HUES64 (cell line): ENCODE measurements around the gene PTPRD.

Experiments used
- H3K27ac ChIP-seq: 2 replicates; pipeline ENCODE4 v1.7.0; 2013; ENCODE audit warnings: low read depth, low read length, inconsistent platforms
- H3K27me3 ChIP-seq: 2 replicates; pipeline ENCODE4 v1.6.1; 2013; ENCODE audit warnings: mild to moderate bottlenecking, low read length; ENCODE audit not compliant: insufficient read depth
- H3K36me3 ChIP-seq: 2 replicates; pipeline ENCODE4 v1.6.1; 2013; ENCODE audit warnings: mild to moderate bottlenecking, low read length; ENCODE audit not compliant: insufficient read depth
- H3K4me1 ChIP-seq: 2 replicates; pipeline ENCODE4 v1.6.1; 2013; ENCODE audit warnings: mild to moderate bottlenecking, low read length, moderate library complexity; ENCODE audit not compliant: insufficient read depth
- H3K4me3 ChIP-seq: 2 replicates; pipeline ENCODE4 v1.5.1; 2013; ENCODE audit warnings: mild to moderate bottlenecking, low read length, moderate library complexity
- H3K9ac ChIP-seq: 2 replicates; pipeline ENCODE4 v1.6.1; 2013; ENCODE audit warnings: mild to moderate bottlenecking, low read depth, low read length
- H3K9me3 ChIP-seq: 2 replicates; pipeline ENCODE4 v1.6.1; 2013; ENCODE audit warnings: low read depth, low read length; ENCODE audit not compliant: insufficient read depth
- WGBS: fragments of 150-250, 120-280 bp; methylation state at CpG from one replicate; pipeline ENCODE4 v1.1.7; 2013; ENCODE audit warnings: missing lambda C conversion rate; 5-methylcytosine and 5-hydroxymethylcytosine counted together

PTPRD gene

DNA sequence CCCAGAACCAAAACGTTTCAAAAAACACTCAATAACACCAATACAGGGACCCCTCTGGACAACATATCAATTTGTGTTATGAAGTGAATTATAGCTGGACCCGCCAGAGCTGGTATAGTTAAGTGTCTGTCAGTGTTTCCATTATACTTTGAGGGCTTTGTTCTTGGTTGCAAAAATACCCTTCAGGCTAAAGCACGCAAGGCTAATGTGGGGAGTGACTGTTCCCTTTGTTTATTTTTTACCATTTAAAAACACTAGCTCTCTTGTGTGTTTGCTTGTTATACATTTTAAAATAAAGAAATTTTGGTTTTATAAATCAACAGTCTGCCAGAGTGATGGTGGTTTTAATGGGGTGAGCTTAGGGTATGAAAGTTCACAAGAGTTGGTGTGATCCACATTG, 859.5 kb downstream of the PTPRD start:
- 72% methylated on average over 2 of the region's 3 CpGs for WGBS
- H3K4me1 ChIP-seq, result no peaks in the 10 kb centered on the region; the same call in 1 of the 2 replicates
- H3K27ac ChIP-seq, result no peak overlapping the region
- no peaks in the 10 kb centered on the region for H3K9me3 ChIP-seq
- no peak overlapping the region for H3K9ac ChIP-seq
- H3K4me3 ChIP-seq, result no peak overlapping the region
- no peaks in the 10 kb centered on the region for H3K36me3 ChIP-seq
- no peaks in the 10 kb centered on the region for H3K27me3 ChIP-seq

DNA sequence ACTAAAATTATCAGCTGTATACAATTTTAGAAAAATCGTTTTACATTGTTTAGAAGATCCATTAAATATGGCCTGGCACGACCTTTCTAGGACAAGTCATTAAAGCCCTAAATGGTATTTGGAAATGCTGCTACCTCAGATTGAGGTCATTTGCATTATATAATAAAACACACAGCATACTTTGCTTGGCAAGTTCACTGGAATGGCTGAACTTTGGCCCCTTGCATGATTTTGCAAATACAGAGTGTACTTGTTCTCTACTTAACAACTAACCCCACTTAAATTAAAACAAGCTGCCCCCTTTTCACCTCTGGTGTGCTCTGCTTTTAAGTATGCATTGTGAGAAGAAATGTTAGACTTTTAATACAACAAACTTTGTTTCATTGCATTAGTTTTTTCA, 860.1 kb downstream of the PTPRD start:
- no peaks in the 10 kb centered on the region; the same call in 1 of the 2 replicates for H3K4me1 ChIP-seq
- no peaks in the 10 kb centered on the region for H3K9me3 ChIP-seq
- H3K4me3 ChIP-seq, result no peak overlapping the region
- H3K27me3 ChIP-seq, result no peaks in the 10 kb centered on the region
- H3K27ac ChIP-seq, result no peak overlapping the region
- WGBS, result 100% methylated on average over 1 of the region's 2 CpGs
- H3K36me3 ChIP-seq, result no peaks in the 10 kb centered on the region
- H3K9ac ChIP-seq, result no peak overlapping the region

DNA sequence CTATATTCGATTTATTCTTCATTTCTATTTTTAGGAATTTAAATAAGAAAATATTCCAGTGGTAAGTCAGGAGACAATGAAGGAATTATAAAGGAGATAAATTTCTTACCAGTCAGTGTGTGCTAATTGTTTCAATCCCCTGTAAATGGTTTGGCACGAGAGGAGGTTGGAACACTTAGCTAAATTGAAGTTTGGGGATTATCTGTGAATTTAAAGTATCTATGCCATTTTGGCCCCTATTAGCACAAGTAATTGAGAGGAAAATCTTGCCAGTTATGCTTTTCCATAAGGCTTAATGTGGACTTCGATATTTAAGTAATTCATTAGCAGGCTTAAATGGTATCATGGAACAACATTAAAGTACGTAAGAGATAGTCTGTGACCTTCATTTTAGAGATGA, 860.8 kb downstream of the PTPRD start:
- Histone ChIP-seq H3K9ac (no peak overlapping the region), H3K27ac (no peak overlapping the region), H3K4me1 (no peaks in the 10 kb centered on the region; the same call in 1 of the 2 replicates), H3K36me3 (no peaks in the 10 kb centered on the region), H3K9me3 (no peaks in the 10 kb centered on the region), H3K4me3 (no peak overlapping the region), H3K27me3 (no peaks in the 10 kb centered on the region)
- WGBS, result 94% methylated on average over 3 of the region's 4 CpGs

DNA sequence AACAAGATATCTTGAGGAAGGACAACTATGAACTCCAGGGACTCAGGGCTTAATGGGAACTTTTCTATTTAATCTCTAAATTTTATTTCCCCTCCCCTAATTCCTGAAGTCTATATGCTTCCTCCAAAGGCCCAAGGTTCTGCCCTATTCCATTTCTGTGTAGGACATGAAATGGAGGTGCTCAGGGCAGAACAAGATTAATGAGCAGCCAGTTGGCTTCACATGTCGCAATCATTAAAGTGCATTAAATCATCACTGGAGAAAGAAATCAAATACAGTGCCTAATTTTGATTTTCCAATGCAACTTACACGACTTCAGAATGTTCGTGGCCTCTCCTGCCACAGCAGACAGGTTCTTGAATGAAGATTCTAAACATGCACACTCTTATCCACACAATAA, 862.1 kb downstream of the PTPRD start:
- H3K4me1 ChIP-seq, result peaks cover 3% of the 10 kb centered on the region; the same call in 1 of the 2 replicates
- H3K4me3 ChIP-seq, result no peak overlapping the region
- H3K27ac ChIP-seq, result no peak overlapping the region
- no peaks in the 10 kb centered on the region for H3K9me3 ChIP-seq
- no peaks in the 10 kb centered on the region for H3K27me3 ChIP-seq
- 97% methylated on average over 3 of the region's 3 CpGs for WGBS
- no peak overlapping the region for H3K9ac ChIP-seq
- H3K36me3 ChIP-seq, result no peaks in the 10 kb centered on the region

DNA sequence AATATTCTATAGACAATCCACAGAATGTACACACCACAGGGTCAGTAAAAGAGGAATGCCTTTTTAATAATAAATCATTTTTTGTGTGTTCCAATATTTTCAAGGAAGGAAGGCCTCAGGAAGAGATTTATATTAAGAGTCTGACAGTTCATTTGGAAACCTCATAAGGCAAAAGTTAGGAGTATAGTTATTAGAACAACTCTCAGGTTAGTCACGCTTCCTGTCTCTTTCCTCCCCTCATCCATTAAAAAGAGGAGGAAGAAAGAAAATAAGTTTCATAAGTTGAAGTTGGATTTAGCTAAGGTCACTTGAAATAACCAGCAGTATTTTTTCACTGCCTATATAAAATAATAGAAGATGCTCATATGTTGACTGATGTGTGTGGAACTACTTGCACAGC, 863.2 kb downstream of the PTPRD start:
- Histone ChIP-seq H3K4me3 (no peak overlapping the region), H3K27ac (no peak overlapping the region), H3K4me1 (peaks cover 3% of the 10 kb centered on the region; the same call in 1 of the 2 replicates), H3K9ac (no peak overlapping the region), H3K27me3 (no peaks in the 10 kb centered on the region), H3K36me3 (no peaks in the 10 kb centered on the region), H3K9me3 (no peaks in the 10 kb centered on the region)
- WGBS, result no CpG with 5 or more reads among the region's 1 CpG

DNA sequence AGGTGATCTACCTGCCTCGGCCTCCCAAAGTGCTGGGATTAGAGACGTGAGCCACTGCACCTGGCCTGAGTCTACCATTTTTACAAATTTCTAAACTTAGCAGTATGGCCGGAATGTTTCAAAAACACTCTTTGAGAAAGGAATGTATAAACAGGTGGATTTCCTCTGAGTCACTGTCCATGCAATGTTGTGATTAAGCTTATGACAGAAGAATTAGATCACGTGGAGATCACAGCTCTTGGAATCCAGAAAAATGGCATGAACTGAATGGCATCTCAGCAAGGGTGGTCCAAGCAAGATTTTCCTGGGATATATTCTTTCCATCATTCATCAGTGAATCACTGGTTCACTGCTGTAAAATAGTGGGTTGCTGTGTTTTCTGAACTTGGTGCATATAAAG, 865.0 kb downstream of the PTPRD start:
- 91% methylated on average over 4 of the region's 4 CpGs for WGBS
- Histone ChIP-seq H3K4me1 (0 out of 2 replicates have a peak, but pooled peaks cover 3% of the 10 kb centered on the region), H3K9me3 (no peaks in the 10 kb centered on the region), H3K4me3 (no peak overlapping the region), H3K27me3 (no peaks in the 10 kb centered on the region), H3K27ac (no peak overlapping the region), H3K36me3 (no peaks in the 10 kb centered on the region), H3K9ac (no peak overlapping the region)

DNA sequence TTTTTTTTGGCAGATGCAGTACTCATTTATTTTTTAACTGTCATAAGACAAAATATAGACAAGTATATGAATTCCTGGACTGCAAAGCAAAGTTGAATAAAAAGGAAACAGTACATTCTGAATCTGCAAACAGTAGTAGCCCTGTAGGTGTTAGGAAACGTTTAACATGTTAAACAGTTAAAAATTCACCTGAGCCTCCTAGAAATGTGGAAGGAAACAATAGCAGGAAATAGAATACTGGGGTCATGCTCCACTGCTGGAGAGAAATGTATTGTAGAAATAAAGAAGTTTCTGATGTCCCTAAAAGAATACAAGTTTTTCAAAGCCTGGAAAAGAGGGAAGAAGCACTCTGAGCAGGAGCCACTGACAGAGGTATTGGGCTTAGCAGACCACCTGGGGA, 866.0 kb downstream of the PTPRD start:
- no peaks in the 10 kb centered on the region for H3K36me3 ChIP-seq
- no peak overlapping the region for H3K4me3 ChIP-seq
- no peaks in the 10 kb centered on the region for H3K27me3 ChIP-seq
- WGBS, result 81% methylated on average over 1 of the region's 1 CpG
- H3K9ac ChIP-seq, result no peak overlapping the region
- H3K4me1 ChIP-seq, result 0 out of 2 replicates have a peak, but pooled peaks cover 3% of the 10 kb centered on the region
- H3K27ac ChIP-seq, result no peak overlapping the region
- no peaks in the 10 kb centered on the region for H3K9me3 ChIP-seq

DNA sequence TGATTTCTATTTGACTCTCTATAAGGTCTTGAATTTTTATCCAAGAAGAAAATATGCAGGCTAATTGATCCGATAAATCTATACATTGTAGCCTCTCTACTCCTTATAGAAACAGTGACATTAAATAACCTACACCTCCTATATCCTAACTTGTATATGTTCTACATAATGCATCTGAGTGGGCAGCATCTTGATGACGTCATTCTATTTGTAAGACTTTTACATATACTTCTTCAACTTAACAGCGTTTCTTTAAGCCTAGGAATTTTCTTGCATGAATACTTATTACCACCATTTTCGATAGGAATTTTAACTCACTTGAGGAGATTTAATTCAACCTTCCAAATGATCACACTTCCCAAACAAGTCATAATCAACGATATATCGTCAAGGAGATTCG, 869.0 kb downstream of the PTPRD start:
- Histone ChIP-seq H3K9me3 (no peaks in the 10 kb centered on the region), H3K27ac (no peak overlapping the region), H3K36me3 (no peaks in the 10 kb centered on the region), H3K9ac (no peak overlapping the region), H3K4me3 (no peak overlapping the region), H3K4me1 (0 out of 2 replicates have a peak, but pooled peaks cover 3% of the 10 kb centered on the region), H3K27me3 (no peaks in the 10 kb centered on the region)
- 98% methylated on average over 7 of the region's 7 CpGs for WGBS

DNA sequence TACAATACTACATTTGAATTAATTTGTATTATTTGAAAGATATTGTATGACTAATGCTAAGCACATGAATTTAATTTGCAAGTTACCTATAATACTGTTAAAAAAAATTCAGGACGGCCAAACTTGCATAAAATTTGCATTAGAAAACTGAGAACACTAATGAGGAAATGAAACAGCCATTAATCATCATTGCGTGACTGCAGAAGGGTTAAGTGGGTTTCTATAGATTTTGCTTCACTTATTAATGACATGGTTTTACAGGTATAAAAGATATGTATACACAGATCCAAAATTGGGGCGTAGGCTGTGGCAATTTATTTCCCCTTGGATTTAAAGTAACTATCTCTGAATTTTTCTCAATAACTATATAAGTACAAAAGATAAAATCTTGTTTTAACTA, 882.6 kb downstream of the PTPRD start:
- Histone ChIP-seq H3K4me1 (peaks cover 5% of the 10 kb centered on the region), H3K36me3 (no peaks in the 10 kb centered on the region), H3K4me3 (no peak overlapping the region), H3K9me3 (no peaks in the 10 kb centered on the region), H3K27me3 (no peaks in the 10 kb centered on the region), H3K9ac (no peak overlapping the region), H3K27ac (no peak overlapping the region)
- 75% methylated on average over 2 of the region's 3 CpGs for WGBS

DNA sequence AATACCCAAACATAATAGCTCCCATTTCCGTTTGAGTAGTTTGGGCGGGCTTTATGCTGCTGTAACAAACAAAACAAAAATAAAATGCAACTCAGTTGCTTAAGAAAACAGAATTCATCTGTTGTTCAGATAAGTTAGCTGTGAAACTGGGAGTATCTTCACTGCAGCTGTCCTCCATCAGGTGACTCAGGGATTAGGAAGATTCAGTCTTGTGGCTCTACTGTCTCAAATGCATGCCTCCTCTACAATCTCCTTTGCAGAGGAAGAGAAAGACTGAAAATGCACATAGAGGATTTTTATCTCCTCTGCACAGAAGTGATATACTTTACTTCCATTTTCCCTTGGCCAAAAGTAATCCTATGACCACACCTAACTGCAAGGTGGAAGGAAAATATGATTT, 883.7 kb downstream of the PTPRD start:
- Histone ChIP-seq H3K36me3 (no peaks in the 10 kb centered on the region), H3K4me1 (peaks cover 5% of the 10 kb centered on the region), H3K27me3 (no peaks in the 10 kb centered on the region), H3K4me3 (no peak overlapping the region), H3K9me3 (no peaks in the 10 kb centered on the region), H3K9ac (no peak overlapping the region), H3K27ac (no peak overlapping the region)
- WGBS, result 97% methylated on average over 2 of the region's 2 CpGs

DNA sequence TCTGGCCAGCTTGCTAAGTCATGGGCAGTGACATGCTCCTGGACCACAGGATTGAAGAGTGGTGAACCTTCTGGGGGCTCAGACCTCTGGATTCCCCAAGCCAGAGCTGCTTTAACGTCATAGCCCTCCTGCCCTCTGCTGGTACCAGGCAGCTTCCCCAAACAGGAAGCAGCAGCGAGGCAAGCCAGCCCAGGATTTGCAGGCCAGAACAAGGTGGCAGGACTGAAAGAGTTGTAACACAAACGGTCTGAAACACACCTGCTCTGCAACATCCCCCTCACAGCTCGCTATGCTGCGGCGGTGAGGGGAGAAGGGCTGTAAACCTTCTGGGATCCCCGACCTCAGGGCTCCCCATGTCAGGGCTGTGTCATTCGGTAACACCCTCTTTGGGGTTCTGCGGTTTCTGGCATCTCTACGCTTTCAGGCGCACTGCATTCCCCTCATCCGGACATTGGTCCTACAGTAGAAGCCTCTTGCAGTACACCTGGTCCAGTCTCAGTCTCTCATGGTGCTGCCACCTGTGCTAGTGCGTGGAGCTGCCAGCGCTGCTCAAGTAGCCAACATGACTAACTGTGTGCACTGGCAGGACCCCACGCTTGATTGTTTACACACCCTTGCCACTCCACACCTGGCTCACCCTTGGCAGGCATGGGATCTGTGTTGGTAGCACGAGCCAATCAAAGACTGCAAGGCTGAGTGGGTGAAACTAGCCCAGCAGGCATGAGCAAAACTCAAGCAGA, 893.3 kb downstream of the PTPRD start:
- H3K27me3 ChIP-seq, result no peaks in the 10 kb centered on the region
- H3K4me3 ChIP-seq, result no peak overlapping the region
- no peaks in the 10 kb centered on the region for H3K36me3 ChIP-seq
- 96% methylated on average over 15 of the region's 16 CpGs for WGBS
- no peaks in the 10 kb centered on the region for H3K4me1 ChIP-seq
- H3K9ac ChIP-seq, result no peak overlapping the region
- peaks cover 22% of the 10 kb centered on the region for H3K9me3 ChIP-seq
- no peak overlapping the region for H3K27ac ChIP-seq

DNA sequence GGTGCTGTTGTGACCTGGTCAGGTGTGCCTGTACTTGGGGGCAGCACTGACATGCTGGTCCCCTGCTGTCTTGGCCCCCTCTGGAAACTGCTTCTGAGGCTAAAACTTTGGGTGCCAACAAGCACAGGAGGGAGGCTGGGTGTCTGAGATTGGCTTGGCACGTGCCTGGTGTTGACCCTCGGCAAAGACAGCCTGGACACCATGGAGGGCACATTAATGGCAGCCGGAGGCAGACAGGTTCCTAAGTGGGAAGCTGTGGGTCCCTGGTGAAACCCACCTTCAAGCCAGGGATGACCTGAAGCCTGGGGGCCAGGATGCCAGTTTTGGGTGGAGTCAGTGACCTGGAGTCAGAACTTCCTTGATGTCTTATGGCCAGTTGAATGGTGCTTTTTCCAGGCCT, 894.1 kb downstream of the PTPRD start:
- Histone ChIP-seq H3K27me3 (no peaks in the 10 kb centered on the region), H3K4me1 (no peaks in the 10 kb centered on the region), H3K27ac (no peak overlapping the region), H3K4me3 (no peak overlapping the region), H3K9ac (no peak overlapping the region), H3K36me3 (no peaks in the 10 kb centered on the region), H3K9me3 (peaks cover 22% of the 10 kb centered on the region)
- WGBS, result 92% methylated on average over 3 of the region's 3 CpGs
